NCI-H526 treated with DMSO at 0.1 percent for 48 hours (cell line): ENCODE data around the gene SLIT3.

Source experiments
- DNase-seq: peaks from one replicate; lab custom pipeline; 2025; lab: John Stamatoyannopoulos, UW

Gene SLIT3

GRCh38 chr5:169174923-169175322 lies 126.0 kb downstream of the SLIT3 start:
- DNase-seq, result no peak

- no peak for DNase-seq
Observed at GRCh38 chr5:169173372-169173771, 127.6 kb downstream of the SLIT3 start.

- no peak for DNase-seq
Observed at GRCh38 chr5:169171515-169171914, 129.4 kb downstream of the SLIT3 start.

GRCh38 chr5:169169783-169170182 lies 131.2 kb downstream of the SLIT3 start:
- DNase-seq, result no peak

GRCh38 chr5:169168280-169168679 lies 132.7 kb downstream of the SLIT3 start:
- no peak for DNase-seq

GRCh38 chr5:169166078-169166477 lies 134.9 kb downstream of the SLIT3 start:
- no peak for DNase-seq

- no peak for DNase-seq
Observed at GRCh38 chr5:169165052-169165451, 135.9 kb downstream of the SLIT3 start.

- DNase-seq, result no peak
Observed at GRCh38 chr5:169164481-169164925, 136.4 kb downstream of the SLIT3 start.

GRCh38 chr5:169162407-169162806 lies 138.5 kb downstream of the SLIT3 start:
- DNase-seq, result no peak

GRCh38 chr5:169161022-169161680 lies 139.8 kb downstream of the SLIT3 start:
- DNase-seq, result no peak

GRCh38 chr5:169160405-169160901 lies 140.5 kb downstream of the SLIT3 start:
- DNase-seq, result no peak

- no peak for DNase-seq
Observed at GRCh38 chr5:169158764-169159163, 142.2 kb downstream of the SLIT3 start.

GRCh38 chr5:169157064-169157463 lies 143.9 kb downstream of the SLIT3 start:
- no peak for DNase-seq

GRCh38 chr5:169154679-169155078 lies 146.3 kb downstream of the SLIT3 start:
- no peak for DNase-seq

- DNase-seq, result no peak
Observed at GRCh38 chr5:169153405-169153804, 147.5 kb downstream of the SLIT3 start.

- no peak for DNase-seq
Observed at GRCh38 chr5:169152946-169153345, 148.0 kb downstream of the SLIT3 start.

- DNase-seq, result no peak
Observed at GRCh38 chr5:169152453-169152852, 148.5 kb downstream of the SLIT3 start.

GRCh38 chr5:169151051-169151805 lies 149.7 kb downstream of the SLIT3 start:
- DNase-seq, result no peak

- no peak for DNase-seq
Observed at GRCh38 chr5:169150108-169150507, 150.8 kb downstream of the SLIT3 start.

- DNase-seq, result no peak
Observed at GRCh38 chr5:169149317-169149716, 151.6 kb downstream of the SLIT3 start.

GRCh38 chr5:169148138-169148740 lies 152.7 kb downstream of the SLIT3 start:
- no peak for DNase-seq

- DNase-seq, result no peak
Observed at GRCh38 chr5:169147534-169147933, 153.4 kb downstream of the SLIT3 start.

GRCh38 chr5:169146158-169146557 lies 154.8 kb downstream of the SLIT3 start:
- DNase-seq, result no peak
